Measurements from ENCODE around the gene ZYX. TPM values are rescaled to one million over a fixed set of nuclear protein-coding genes. Genes with fewer than 3 reads are reported as not detected.

ZYX gene
- polyA plus RNA-seq, 1 donor from 2014 or later, result 10.0 TPM

- Histone ChIP-seq H3K9ac (ENCODE audit: low read length) (no peak overlapping the region), H3K4me2 (ENCODE audit: low read length) (no peak overlapping the region), H4K20me1 (ENCODE audit: insufficient read depth) (no peaks in the 10 kb centered on the region), H3K4me3 (ENCODE audit: low read length) (no peak overlapping the region), H3K9me2 (ENCODE audit: insufficient read depth, low read length) (no peaks in the 10 kb centered on the region), H3K79me2 (replicated peaks; ENCODE audit: insufficient read depth, low read length) (no peaks in the 10 kb centered on the region), H3K36me3 (ENCODE audit: insufficient read depth, low read length) (no peaks in the 10 kb centered on the region), H3K27ac (ENCODE audit: low read length) (no peak overlapping the region), H2AFZ (ENCODE audit: low read depth, low read length) (no peak overlapping the region), H3K9me3 (ENCODE audit: low read length) (no peaks in the 10 kb centered on the region), H3F3A (ENCODE audit: insufficient read depth, low read length, poor library complexity, severe bottlenecking) (no peaks in the 10 kb centered on the region), H3K27me3 (ENCODE audit: insufficient read depth, low read depth, low read length) (no peaks in the 10 kb centered on the region)
- TF ChIP-seq RAD21 (conservative IDR thresholded peaks at IDR 0.05) (no peak), EP300 (conservative IDR thresholded peaks at IDR 0.05; ENCODE audit: poor library complexity, severe bottlenecking) (no peak), POLR2AphosphoS5 (IDR thresholded peaks at IDR 0.05) (no peak), SMC3 (conservative IDR thresholded peaks at IDR 0.05; ENCODE audit: poor library complexity) (no peak), EZH2 (IDR thresholded peaks at IDR 0.05; ENCODE audit: borderline replicate concordance, insufficient read depth, low read length, poor library complexity, severe bottlenecking) (no peak), TAF1 (IDR thresholded peaks at IDR 0.05; ENCODE audit: low read depth) (no peak), REST (IDR thresholded peaks at IDR 0.05; ENCODE audit: borderline replicate concordance) (no peak), CTCF (IDR thresholded peaks at IDR 0.05; ENCODE audit: poor library complexity, severe bottlenecking) (no peak), MXI1 (conservative IDR thresholded peaks at IDR 0.05; ENCODE audit: poor library complexity, severe bottlenecking) (no peak)
Observed at GRCh38 chr7:143398616-143399015, 17.5 kb downstream of the ZYX start.

GRCh38 chr7:143399151-143399550 lies 18.0 kb downstream of the ZYX start:
- no peak overlapping the region for H3K9ac ChIP-seq (ENCODE audit: low read length)
- no peaks in the 10 kb centered on the region for H3K79me2 ChIP-seq (replicated peaks; ENCODE audit: insufficient read depth, low read length)
- no peaks in the 10 kb centered on the region for H4K20me1 ChIP-seq (ENCODE audit: insufficient read depth)
- H3K4me2 ChIP-seq (ENCODE audit: low read length), result no peak overlapping the region
- no peak overlapping the region for H2AFZ ChIP-seq (ENCODE audit: low read depth, low read length)
- H3K9me3 ChIP-seq (ENCODE audit: low read length), result no peaks in the 10 kb centered on the region
- no peaks in the 10 kb centered on the region for H3F3A ChIP-seq (ENCODE audit: insufficient read depth, low read length, poor library complexity, severe bottlenecking)
- H3K4me3 ChIP-seq (ENCODE audit: low read length), result no peak overlapping the region
- no peaks in the 10 kb centered on the region for H3K27me3 ChIP-seq (ENCODE audit: insufficient read depth, low read depth, low read length)
- H3K36me3 ChIP-seq (ENCODE audit: insufficient read depth, low read length), result no peaks in the 10 kb centered on the region
- H3K9me2 ChIP-seq (ENCODE audit: insufficient read depth, low read length), result no peaks in the 10 kb centered on the region
- H3K27ac ChIP-seq (ENCODE audit: low read length), result no peak overlapping the region
- no peak for TF ChIP-seq CTCF (IDR thresholded peaks at IDR 0.05; ENCODE audit: poor library complexity, severe bottlenecking)
- no peak for TF ChIP-seq POLR2AphosphoS5 (IDR thresholded peaks at IDR 0.05)
- TF ChIP-seq MXI1 (conservative IDR thresholded peaks at IDR 0.05; ENCODE audit: poor library complexity, severe bottlenecking), result no peak
- TF ChIP-seq RAD21 (conservative IDR thresholded peaks at IDR 0.05), result no peak
- no peak for TF ChIP-seq SMC3 (conservative IDR thresholded peaks at IDR 0.05; ENCODE audit: poor library complexity)
- no peak for TF ChIP-seq EZH2 (IDR thresholded peaks at IDR 0.05; ENCODE audit: borderline replicate concordance, insufficient read depth, low read length, poor library complexity, severe bottlenecking)
- TF ChIP-seq EP300 (conservative IDR thresholded peaks at IDR 0.05; ENCODE audit: poor library complexity, severe bottlenecking), result no peak
- no peak for TF ChIP-seq REST (IDR thresholded peaks at IDR 0.05; ENCODE audit: borderline replicate concordance)
- TF ChIP-seq TAF1 (IDR thresholded peaks at IDR 0.05; ENCODE audit: low read depth), result no peak
